Stimulated activated CD4-positive, alpha-beta T cell treated with anti-CD3 and anti-CD28 coated beads, Interleukin-1b, Interleukin-23, amount 100 ng/mL, for 48 hours (primary cell): ENCODE data around the gene APBB3.
A peak's percentile ranks its signal among the peaks of the same experiment; 100 is the strongest.
"Not testable (repeated sequence)": the region's sequence is repeated elsewhere in the genome, so short reads cannot be mapped to it uniquely, and the experiment has no call there.

Experiments used
- DNase-seq: peaks from one replicate; pipeline ENCODE4 v3.0.0-alpha.2; 2020

Gene APBB3, protein sequence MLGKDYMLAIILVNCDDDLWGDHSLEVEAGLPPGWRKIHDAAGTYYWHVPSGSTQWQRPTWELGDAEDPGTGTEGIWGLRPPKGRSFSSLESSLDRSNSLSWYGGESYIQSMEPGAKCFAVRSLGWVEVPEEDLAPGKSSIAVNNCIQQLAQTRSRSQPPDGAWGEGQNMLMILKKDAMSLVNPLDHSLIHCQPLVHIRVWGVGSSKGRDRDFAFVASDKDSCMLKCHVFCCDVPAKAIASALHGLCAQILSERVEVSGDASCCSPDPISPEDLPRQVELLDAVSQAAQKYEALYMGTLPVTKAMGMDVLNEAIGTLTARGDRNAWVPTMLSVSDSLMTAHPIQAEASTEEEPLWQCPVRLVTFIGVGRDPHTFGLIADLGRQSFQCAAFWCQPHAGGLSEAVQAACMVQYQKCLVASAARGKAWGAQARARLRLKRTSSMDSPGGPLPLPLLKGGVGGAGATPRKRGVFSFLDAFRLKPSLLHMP

DNA sequence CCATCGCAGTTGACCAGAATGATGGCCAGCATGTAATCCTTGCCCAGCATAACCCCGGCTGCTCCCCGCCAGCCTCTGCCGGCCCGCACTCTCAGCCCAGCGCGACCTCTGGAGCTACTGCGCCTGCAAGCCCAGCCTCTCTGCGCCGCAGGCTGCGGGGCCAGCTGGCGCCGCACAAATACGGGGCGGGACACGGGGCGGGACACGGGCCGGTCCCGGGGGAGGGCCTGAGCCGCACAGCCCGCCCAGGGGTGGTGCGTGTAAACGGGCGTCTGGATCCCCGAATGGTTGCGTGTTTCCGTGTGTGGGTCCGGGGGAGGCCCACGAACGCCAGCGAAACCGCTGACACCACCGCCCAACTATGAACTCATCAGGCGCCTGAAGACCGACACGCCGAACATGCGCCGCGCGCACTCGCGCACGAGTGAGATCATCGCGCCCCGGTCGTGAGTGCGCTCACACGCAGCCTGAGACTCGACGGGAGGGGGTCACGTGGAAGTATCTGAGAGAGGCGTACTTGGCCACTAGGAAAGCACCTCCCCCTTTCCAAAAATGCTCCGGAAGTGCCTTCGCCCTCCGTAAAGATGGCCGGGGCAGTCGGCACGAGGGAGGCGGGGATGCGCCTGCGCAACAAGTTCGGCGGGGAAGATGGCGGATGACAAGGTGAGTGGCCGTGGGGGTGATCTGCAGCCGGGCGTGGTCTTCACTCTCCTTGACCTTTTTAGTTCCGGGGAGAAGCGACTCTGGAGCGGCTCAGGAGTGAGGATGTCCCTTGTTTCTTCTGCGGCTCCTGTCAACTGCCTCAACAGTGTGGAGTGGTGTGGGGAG is at the start of gene APBB3, which contains the start of gene SLC35A4:
TSS of gene APBB3 (minus strand) at position 403 of the 828 bp plus-strand sequence. CDS start at position 50, 353 bp downstream.
TSS of gene SLC35A4 (plus strand) at position 633 of the 828 bp plus-strand sequence. CDS start 2,342 bp downstream, outside the sequence.
- peak; percentile 97 for DNase-seq

DNA sequence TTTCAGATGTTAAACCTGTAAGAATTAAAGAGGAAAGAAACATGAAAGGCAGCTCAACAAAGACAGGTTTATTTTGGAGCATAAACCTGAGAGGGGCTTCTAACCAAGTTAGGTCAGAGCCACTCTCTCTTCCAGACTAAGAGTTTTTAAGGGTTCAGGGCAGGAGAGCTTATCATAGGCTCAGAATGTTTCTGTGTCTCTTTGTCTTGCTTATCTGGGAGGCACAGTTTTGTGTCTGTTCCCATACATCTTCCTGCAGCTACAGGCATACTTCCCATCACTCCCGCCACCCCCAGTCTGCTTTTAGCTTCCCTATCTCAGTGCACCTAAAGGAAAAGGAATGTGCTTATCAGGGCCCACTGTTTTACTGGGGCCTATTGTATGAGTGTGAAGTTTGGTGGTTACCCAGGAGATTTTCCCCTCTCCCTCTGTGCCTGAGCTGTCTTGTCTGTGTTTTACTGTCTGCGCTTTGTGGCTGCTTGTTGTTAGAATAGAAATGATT is 46.7 kb upstream of the APBB3 start:
- DNase-seq: no peak

- no peak for DNase-seq
Observed at GRCh38 chr5:140609126-140609525, 44.7 kb upstream of the APBB3 start.

- no peak for DNase-seq
Observed at GRCh38 chr5:140608722-140609121, 44.3 kb upstream of the APBB3 start.

GRCh38 chr5:140607031-140607430 is 42.6 kb upstream of the APBB3 start:
- no peak for DNase-seq

GRCh38 chr5:140605879-140606278 is 41.5 kb upstream of the APBB3 start:
- no peak for DNase-seq

DNA sequence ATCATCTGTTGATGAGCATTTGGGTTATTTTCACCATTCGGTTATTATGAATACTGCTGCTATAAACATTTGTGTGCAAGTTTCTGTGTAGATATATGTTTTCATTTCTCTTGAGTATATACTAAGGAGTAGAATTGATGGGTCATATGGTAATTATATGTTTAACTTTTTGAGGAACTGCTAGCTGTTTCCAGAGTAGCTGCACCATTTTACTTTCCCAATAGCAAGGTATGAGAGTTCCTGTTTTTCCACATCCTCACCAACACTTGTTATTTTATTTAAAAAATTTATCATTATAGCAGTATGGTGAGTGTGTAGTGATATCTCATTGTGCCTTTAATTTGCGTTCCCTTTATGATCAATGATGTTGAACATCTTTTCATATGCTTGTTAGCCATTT is 39.3 kb upstream of the APBB3 start:
- no peak for DNase-seq

GRCh38 chr5:140603446-140603698 is 39.0 kb upstream of the APBB3 start:
- DNase-seq: not testable (repeated sequence)

- no peak for DNase-seq
Observed at GRCh38 chr5:140602147-140602546, 37.7 kb upstream of the APBB3 start.

- DNase-seq: no peak
Observed at GRCh38 chr5:140600096-140600495, 35.7 kb upstream of the APBB3 start.

DNA sequence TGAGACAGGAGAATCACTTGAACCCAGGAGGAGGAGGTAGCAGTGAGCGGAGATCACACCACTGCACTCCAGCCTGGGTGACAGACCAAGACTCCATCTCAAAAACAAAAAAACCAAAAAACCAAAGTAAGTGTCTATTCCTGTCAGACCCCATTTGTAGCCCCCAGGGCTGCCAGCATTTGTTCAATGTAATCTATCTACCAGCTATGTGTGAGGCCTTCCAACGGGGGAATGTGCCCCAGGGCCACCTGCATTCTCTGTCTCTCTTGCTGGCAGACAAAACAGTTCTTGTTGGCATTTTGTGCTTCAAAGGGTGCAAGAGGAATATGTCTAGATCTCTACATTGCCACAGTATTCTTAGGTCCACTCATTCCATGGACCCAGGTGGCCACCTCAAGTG is 34.4 kb upstream of the APBB3 start:
- DNase-seq: no peak

DNA sequence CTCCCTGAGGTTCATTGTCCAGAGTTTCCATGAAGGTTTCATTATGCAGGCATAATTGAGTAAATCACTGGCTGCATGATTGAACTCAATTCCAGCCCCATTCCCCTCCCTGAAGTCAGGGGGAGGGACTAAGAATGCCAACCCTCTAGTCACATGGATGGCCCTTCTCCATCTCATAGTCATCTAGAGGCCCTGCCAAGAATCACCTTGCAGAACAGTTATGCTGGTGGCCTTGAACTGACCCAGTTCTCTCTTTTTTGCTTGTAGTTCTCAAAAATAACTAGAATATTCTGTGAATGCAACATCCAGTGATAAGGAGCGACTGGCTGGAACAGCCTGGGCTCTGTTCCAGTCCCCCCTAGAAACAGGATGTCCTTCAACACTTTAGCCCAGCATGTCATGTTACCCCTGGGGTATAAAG is 31.9 kb upstream of the APBB3 start:
- DNase-seq: no peak

- DNase-seq: no peak
Observed at GRCh38 chr5:140595538-140596300, 31.3 kb upstream of the APBB3 start.

- no peak for DNase-seq
Observed at GRCh38 chr5:140594169-140594568, 29.8 kb upstream of the APBB3 start.

- not testable (repeated sequence) for DNase-seq
Observed at GRCh38 chr5:140593070-140593469, 28.7 kb upstream of the APBB3 start.

DNA sequence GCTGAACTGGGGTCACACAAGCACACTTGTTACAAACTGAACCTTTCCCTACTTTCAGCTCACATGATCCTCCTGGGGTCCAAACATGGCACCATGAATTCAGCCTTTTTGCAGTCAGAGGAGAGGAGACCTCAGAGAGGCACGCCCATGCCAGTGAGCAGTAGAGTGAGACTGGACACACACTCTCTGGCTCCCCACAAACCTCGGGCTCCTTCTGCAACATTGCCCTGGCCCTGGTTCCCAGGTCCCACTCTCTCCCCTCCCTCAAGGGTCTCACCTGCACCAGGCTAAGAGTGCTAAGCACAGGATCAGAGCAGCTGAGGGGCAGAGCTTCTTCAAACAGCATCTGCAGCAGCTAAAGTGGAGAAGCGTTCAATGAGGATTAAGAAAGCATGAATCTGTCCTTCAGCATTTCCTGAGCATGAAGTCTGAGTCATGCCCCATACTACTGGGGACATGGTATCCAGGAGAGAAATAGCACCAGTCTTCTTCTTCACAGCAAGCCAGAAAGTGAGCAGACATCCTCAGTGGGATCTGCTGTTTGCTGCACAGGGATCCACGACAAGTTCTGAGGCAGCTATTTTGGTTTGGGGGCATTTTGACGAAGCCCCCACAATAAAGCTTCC is 27.5 kb upstream of the APBB3 start:
- DNase-seq: no peak

GRCh38 chr5:140590861-140591260 is 26.5 kb upstream of the APBB3 start:
- no peak for DNase-seq

DNA sequence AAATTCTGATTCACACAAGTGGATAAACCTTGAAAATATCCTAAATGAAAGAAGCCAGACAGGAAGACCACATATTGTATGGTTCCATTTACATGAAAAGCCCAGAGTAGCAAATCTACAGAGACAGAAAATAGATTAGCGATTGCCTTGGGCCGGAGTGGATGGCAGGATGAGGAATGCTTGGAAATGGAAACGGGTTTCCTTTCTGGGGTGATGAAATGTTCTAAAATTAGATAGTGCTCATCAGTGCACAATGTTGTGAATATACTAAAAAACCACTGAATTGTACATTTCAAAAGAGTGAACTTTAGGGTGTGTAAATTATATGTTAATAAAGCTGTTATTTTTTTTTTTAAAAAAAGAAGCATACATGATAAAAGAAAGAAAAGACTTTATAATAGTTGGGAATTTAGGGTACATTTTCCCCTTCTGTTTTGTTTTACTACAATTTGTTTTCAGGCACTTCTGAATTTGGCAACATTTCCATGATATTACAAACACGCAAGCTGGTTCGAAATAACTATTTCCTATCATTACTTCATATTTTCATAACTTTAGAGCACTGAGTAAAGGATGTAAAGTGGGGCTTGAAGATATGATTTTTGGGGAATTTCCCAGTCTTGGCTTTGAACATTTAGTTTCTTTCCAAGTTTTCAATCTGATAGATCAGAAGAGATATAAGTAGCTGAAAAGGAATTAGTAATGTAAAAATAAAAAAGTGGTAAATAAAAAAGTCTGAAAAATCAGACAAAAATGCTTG is 24.1 kb upstream of the APBB3 start:
- no peak for DNase-seq

DNA sequence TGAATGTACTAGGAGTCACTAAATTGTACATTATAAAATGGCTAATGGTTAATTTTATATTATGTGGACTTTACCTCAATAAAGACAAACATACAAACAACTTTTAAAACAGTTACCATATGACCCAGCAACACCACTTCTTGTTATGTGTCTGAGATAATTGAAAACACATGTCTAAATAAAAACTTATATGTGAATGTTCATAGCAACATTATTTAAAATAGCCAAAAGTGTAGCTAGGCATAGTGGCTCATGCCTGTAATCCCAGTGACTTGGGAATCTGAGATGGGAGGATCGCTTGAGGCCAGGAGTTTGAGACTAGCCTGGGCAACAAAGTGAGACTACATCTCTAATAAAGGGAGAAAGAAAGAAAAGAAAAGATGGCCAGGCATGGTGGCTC is 23.1 kb upstream of the APBB3 start:
- no peak for DNase-seq

DNA sequence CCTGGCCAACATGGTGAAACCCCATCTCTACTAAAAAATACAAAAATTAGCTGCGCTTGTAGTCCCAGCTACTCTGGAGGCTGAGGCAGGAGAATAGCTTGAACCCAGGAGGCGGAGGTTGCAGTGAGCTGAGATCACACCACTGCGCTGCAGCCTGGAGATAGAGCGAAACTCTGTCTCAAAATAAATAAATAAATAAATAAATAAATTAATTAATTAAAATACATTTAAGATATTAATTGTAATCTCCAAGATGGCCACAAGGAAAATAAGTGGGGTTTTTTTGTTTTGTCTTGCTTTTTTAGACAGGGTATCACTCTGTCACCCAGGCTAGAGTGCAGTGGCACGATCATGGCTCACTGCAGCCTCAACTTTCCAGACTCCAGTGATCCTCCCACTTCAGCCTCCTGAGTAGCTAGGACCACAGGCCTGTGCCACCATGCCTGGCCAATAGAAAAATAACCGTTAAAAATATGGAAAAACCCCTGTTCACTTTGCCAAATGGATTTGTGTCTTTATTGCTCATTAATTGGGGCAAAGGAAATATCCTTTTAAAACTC is 14.9 kb upstream of the APBB3 start:
- not testable (repeated sequence) for DNase-seq

- DNase-seq: no peak
Observed at GRCh38 chr5:140576776-140577201, 12.4 kb upstream of the APBB3 start.
